NB4 (cell line): ENCODE results near the gene FGF11.
"Not testable (repeated sequence)": the region's sequence is repeated elsewhere in the genome, so short reads cannot be mapped to it uniquely, and the experiment has no call there.

Experiments used
- DNase-seq: peaks from one replicate; pipeline ENCODE4 v3.0.0; 2010; ENCODE audit warnings: low read depth
- H3K4me3 ChIP-seq: one replicate; pipeline ENCODE4 v1.5.1; 2011; ENCODE audit warnings: mild to moderate bottlenecking, low read depth, low read length, moderate library complexity
- MYC ChIP-seq: IDR thresholded peaks from 2 replicates; pipeline ENCODE4 v1.6.1; 2011; ENCODE audit warnings: low read depth, low read length
- POLR2A ChIP-seq: IDR thresholded peaks from 2 replicates; pipeline ENCODE4 v1.6.1; 2011; ENCODE audit warnings: mild to moderate bottlenecking; ENCODE audit not compliant: insufficient read length; ENCODE audit errors: extremely low read depth
- TF ChIP-seq, protein P1 (sequence below): IDR thresholded peaks from 2 replicates; pipeline ENCODE4 v1.6.1; 2011; ENCODE audit warnings: low read depth, low read length
- TF ChIP-seq, protein P2 (sequence below): IDR thresholded peaks from one replicate; pipeline ENCODE4 v1.5.1; 2012; ENCODE audit warnings: low read depth, low read length

FGF11 gene

DNA sequence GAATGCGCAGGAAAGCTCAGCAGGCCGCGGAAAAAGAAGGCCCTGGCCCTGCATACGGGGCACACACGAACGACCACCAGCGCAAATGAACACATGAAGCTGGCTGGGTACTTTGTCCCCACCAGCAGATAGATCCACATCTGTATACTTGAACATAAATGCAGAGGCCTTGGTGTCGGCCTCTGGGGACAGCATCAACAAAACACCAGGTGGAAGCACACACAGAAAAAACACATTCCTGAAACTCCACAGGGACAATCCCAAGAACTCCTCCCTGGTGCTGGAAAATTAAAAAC, 40.7 kb downstream of the FGF11 start:
- TF ChIP-seq, protein P1, sequence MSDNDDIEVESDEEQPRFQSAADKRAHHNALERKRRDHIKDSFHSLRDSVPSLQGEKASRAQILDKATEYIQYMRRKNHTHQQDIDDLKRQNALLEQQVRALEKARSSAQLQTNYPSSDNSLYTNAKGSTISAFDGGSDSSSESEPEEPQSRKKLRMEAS, result no peak
- TF ChIP-seq, protein P2, sequence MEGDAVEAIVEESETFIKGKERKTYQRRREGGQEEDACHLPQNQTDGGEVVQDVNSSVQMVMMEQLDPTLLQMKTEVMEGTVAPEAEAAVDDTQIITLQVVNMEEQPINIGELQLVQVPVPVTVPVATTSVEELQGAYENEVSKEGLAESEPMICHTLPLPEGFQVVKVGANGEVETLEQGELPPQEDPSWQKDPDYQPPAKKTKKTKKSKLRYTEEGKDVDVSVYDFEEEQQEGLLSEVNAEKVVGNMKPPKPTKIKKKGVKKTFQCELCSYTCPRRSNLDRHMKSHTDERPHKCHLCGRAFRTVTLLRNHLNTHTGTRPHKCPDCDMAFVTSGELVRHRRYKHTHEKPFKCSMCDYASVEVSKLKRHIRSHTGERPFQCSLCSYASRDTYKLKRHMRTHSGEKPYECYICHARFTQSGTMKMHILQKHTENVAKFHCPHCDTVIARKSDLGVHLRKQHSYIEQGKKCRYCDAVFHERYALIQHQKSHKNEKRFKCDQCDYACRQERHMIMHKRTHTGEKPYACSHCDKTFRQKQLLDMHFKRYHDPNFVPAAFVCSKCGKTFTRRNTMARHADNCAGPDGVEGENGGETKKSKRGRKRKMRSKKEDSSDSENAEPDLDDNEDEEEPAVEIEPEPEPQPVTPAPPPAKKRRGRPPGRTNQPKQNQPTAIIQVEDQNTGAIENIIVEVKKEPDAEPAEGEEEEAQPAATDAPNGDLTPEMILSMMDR, result no peak
- TF ChIP-seq POLR2A (no peak), MYC (no peak)
- no peak for DNase-seq
- H3K4me3 ChIP-seq, result peak overlapping the region; percentile 38

DNA sequence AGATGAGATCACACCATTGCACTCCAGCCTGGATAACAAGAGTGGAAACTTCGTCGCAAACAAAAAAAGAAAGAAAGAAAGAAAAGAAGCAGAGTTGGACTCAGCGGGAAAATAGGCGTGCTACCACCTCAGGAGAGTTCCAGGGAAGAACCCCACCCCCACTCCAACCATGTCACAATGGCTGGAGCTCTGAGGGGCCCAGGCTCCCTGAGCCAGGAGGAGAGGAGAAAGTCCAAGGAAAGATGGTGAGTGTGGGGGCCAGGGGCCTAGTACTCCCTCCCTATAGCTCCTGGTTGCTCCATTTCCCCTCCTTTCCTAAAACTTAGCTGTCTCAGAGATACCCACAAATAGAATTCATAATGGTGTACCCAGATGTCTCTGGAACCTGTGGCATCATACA, 42.0 kb downstream of the FGF11 start, which contains the start of gene SLC35G6:
TSS of gene SLC35G6 (plus strand) at position 172 of the 400 bp plus-strand sequence. CDS start at position 243, 71 bp downstream.
- not testable (repeated sequence) for H3K4me3 ChIP-seq, DNase-seq

DNA sequence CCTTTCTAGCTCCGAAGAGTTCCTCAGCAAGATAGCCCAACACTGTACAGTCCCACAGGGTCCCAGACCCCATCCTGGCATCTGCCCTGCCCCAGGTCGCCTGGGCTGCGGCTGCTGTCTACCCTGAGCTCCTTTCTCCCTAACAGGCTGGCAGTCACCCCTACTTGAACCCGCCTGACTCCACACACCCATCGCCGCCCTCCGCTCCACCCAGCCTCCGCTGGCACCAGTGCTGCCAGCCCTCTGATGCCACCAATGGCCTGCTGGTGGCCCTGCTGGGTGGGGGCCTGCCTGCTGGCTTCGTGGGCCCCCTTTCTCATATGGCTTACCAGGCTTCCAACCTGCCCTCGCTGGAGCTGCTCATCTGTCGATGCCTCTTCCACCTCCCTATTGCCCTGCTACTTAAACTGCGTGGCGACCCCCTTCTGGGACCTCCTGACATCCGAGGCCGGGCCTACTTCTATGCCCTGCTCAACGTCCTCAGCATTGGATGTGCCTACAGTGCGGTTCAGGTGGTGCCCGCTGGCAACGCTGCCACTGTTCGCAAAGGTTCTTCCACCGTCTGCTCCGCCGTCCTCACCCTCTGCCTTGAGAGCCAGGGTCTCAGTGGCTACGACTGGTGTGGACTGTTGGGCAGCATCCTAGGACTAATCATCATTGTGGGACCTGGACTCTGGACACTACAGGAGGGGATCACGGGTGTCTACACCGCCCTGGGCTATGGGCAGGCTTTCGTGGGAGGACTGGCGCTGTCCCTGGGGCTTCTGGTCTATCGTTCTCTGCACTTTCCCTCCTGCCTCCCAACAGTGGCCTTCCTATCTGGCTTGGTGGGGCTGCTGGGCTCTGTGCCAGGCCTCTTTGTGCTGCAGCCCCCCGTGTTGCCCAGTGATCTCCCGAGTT, 42.8 kb downstream of the FGF11 start:
- H3K4me3 ChIP-seq, DNase-seq: not testable (repeated sequence)

DNA sequence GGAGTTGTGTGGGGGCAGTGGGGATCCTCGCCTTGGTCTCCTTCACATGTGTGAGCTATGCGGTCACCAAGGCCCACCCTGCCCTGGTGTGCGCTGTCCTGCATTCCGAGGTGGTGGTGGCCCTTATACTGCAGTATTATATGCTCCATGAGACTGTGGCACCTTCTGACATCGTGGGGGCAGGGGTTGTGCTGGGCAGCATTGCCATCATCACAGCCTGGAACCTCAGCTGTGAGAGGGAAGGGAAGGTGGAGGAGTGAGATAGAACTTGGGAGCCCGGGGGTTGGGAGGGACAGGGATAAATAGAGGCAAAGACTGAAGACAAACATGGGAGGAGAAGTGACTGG, 43.4 kb downstream of the FGF11 start:
- DNase-seq, H3K4me3 ChIP-seq: not testable (repeated sequence)

DNA sequence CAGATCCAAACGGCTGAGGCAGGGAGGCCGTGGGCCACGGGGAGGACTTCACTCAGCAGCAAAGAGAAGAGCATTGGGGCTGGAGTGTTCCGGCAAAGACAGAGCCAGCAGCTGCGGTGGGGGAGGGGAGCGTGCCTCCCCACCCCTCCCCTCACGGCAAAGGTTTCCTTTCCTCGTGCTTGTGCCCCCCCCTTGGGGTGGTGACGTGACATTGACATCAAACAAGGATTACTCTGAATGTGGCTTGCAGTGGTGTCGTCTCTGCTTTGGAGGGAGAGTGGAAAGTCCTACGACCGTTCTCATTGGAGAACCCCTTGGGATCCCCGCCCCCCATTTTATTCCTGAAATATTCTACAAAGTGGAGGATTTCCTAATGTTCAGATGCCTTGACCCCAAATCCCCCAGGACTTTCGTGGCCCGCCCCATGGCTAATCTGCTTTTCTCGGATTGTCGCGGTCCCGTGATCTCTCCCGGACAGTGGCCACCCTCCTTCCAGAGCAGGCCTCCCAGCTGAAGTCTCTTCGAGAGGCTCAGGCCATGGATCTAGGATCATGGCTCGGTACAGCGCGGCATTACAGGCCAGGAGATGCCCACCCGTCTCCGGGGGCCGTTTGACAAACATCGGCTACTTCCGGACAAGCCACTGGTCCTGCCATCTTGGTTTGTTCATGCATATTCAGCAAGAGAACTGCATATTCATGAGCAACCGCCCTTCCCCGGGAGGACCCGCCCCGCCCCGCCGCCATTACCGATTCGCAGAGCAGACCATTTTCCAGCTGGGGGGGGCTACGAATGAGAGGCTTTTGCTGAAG, 44.1 kb downstream of the FGF11 start:
- peak; percentile 89 for DNase-seq
- TF ChIP-seq MYC (peak; percentile 67), POLR2A (peak; percentile 25)
- TF ChIP-seq, protein P2, result no peak
- TF ChIP-seq, protein P1, result peak; percentile 75
- peak overlapping the region; percentile 69 for H3K4me3 ChIP-seq

DNA sequence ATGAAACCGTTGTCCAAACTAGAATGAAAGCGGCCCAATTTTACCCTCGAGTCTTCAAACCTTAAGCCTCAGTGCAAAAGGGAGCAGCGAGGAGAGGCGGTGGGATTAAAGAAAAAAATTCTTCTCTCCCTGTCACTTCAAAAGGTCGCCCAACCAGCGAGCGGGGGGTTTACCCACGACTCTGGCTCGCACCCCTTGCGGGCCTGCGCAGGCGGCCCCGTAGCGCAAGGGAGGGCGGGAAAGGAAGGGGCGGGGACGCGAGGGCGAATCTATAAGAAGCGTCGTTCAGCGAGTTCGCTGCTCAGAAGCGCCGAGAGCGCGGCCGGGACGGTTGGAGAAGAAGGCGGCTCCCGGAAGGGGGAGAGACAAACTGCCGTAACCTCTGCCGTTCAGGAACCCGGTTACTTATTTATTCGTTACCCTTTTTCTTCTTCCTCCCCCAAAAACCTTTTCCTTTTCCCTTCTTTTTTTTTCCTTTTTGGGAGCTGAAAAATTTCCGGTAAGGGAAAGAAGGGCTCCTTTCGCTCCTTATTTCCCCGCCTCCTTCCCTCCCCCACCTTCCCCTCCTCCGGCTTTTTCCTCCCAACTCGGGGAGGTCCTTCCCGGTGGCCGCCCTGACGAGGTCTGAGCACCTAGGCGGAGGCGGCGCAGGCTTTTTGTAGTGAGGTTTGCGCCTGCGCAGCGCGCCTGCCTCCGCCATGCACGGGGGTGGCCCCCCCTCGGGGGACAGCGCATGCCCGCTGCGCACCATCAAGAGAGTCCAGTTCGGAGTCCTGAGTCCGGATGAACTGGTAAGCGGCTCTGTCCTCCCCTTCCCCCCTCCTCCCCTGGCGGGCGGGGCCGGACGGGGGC, 45.0 kb downstream of the FGF11 start, which contains the start of gene POLR2A:
TSS of gene POLR2A (plus strand) at position 300 of the 852 bp plus-strand sequence.
- peak within 1 kb of the TSS; percentile 78 for H3K4me3 ChIP-seq
- TF ChIP-seq MYC (peak; percentile 66), POLR2A (peak; percentile 99)
- TF ChIP-seq, protein P2, result no peak
- TF ChIP-seq, protein P1, result peak; percentile 53
- DNase-seq, result peak; percentile 94

DNA sequence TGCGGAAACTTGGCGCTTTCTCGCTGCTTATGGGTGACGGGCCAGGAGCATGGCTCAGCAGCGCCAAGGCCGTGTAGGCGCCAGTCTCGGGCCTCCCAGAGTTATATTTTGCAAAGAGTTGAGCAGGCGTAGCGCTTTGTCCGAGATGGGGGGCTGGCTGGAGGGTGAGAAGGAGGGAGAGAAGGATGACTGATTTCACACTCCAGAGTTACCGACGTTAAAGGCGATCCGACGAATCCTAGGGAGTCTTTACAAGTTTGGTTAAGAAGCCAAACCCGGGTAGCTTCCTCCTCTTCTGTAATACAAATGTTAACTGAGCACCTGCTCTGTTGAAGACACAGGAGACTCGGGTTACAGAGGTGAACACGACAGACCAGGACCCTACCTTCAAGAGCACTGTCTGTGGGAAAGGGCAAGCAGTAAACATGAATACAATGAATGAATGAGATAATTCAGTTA, 45.6 kb downstream of the FGF11 start:
- peak overlapping the region; percentile 78 for H3K4me3 ChIP-seq
- TF ChIP-seq POLR2A (no peak), MYC (no peak)
- TF ChIP-seq, protein P1, result no peak
- TF ChIP-seq, protein P2, result no peak
- no peak for DNase-seq
